Measurements from ENCODE around the gene PSMB5.

PSMB5 gene

DNA sequence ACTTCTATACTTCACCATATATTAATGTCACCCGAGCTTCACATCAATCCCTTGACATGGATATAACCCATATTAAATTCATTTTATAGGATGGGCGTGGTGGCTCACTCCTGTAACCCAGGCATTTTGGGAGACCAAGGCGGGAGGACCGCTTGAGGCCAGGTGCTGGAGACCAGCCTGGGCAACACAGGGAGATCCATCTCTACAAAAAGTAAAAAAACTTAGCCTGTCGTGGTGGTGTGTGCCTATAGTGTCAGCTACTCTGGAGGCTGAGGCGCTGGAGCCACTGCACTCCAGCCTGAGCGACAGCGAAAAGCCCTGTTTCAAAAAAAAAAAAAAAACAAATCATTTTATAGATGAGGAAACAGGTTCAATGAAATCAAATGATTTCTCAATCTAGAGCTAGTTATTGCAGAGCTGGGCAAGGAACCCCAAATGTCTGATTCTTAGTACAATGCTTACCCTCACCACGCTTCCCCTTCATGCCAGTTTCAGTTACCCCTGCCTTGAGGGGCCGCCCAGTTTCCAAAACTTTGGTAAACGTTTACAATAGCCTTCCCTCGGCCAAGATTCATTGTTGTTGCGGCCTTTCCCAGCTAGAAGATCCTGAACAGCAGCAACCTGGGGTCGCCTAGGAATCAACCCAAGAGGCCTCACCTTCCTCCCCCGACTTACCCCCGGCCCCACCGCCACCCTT, 751 bp downstream of the PSMB5 start:
- peak overlapping the region; percentile 93 for H3K4me3 ChIP-seq (ENCODE audit: low read depth, low read length)
- TF ChIP-seq, protein P1, sequence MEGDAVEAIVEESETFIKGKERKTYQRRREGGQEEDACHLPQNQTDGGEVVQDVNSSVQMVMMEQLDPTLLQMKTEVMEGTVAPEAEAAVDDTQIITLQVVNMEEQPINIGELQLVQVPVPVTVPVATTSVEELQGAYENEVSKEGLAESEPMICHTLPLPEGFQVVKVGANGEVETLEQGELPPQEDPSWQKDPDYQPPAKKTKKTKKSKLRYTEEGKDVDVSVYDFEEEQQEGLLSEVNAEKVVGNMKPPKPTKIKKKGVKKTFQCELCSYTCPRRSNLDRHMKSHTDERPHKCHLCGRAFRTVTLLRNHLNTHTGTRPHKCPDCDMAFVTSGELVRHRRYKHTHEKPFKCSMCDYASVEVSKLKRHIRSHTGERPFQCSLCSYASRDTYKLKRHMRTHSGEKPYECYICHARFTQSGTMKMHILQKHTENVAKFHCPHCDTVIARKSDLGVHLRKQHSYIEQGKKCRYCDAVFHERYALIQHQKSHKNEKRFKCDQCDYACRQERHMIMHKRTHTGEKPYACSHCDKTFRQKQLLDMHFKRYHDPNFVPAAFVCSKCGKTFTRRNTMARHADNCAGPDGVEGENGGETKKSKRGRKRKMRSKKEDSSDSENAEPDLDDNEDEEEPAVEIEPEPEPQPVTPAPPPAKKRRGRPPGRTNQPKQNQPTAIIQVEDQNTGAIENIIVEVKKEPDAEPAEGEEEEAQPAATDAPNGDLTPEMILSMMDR (conservative IDR thresholded peaks at IDR 0.05; ENCODE audit: low read depth, low read length), result no peak
- no peak for DNase-seq (ENCODE audit: low read depth)

DNA sequence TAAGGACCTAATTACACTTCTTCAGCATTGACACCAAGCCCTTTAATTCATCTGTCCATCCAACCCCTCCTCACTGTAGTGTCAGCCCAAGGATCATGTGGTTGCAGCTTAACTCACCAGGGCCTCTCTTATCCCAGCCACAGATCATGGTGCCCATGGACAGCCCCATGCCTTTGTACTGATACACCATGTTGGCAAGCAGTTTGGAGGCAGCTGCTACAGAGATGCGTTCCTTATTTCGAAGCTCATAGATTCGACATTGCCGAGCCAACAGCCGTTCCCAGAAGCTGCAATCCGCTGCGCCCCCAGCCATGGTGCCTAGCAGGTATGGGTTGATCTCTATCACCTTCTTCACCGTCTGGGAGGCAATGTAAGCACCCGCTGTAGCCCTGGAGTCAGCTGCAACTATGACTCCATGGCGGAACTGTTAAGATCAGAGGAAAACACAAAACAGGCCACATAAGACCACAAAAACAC, 1.4 kb downstream of the PSMB5 start:
- DNase-seq (ENCODE audit: low read depth), result no peak
- TF ChIP-seq, protein P1 (conservative IDR thresholded peaks at IDR 0.05; ENCODE audit: low read depth, low read length), result no peak
- peak overlapping the region; percentile 93 for H3K4me3 ChIP-seq (ENCODE audit: low read depth, low read length)

DNA sequence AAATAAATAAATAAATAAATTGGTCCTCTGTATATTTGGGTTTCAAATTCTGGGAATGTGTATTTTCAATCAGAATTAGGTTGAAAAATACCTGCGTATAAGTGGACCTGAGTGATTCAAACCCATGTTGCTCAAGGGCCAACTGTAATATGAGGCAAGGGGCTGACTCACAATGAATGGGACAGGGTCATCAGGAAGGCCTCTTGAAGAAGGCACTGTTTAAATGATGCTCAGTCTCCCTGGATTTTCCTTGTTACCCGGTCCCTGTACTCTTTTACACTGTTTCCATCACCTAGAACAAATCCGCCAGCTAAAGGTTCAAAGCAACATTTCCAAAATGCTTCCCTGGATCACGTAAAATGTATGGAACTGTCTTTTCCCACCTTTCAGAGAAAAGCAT, 3.8 kb downstream of the PSMB5 start:
- no peak overlapping the region for H3K4me3 ChIP-seq (ENCODE audit: low read depth, low read length)
- TF ChIP-seq, protein P1 (conservative IDR thresholded peaks at IDR 0.05; ENCODE audit: low read depth, low read length), result no peak
- no peak for DNase-seq (ENCODE audit: low read depth)

DNA sequence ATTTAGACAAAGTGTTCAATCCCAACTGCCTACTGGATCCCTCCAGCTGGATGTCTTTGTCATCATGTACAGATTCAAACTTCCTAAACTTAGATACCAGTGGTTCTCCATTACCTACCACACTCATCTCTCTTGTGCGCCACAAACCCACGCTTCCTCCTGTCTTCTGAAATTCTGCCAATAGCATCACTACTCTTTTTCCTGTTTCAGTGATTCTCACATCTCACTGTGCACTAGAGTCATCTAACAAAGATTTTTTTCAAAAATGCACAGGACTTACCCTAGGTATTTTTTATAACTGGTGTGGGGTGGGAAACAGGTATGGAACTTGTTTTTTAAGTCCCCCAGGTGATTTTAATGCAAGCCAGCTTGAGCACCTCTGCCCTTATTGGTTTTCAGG, 5.9 kb downstream of the PSMB5 start:
- TF ChIP-seq, protein P1 (conservative IDR thresholded peaks at IDR 0.05; ENCODE audit: low read depth, low read length), result no peak
- no peak for DNase-seq (ENCODE audit: low read depth)
- no peak overlapping the region for H3K4me3 ChIP-seq (ENCODE audit: low read depth, low read length)

DNA sequence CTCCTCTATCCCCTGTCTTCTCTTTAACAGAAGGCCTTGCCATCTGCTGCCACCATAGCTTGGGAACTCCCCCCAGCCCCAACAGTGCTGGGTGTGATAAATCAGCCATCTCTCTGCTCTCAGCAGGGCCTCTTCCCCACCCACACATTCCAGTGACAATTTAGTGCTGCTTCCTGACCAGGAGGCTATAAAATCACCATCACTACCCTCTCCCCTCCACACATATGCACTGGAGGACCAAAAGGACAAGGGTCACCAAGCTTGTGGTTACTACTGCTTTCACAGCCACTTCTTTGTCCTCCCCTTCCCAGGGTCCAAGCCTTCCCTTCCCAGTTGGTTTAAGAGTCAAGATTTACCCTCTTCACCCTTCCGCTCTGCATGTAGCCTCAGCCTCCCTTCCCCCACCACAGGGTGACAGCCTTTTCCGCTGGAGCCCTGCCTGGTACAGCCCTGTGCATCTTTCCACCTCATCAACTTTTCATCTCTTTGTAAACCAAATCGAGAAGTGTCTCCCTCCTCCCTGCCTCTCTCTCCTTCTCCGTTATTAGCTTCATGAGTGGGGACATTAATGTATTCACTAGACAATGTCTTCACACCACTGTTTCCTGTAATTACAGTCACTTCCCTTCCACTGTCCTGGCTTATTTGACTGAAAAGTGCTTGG, 9.4 kb downstream of the PSMB5 start:
- no peak overlapping the region for H3K4me3 ChIP-seq (ENCODE audit: low read depth, low read length)
- TF ChIP-seq, protein P1 (conservative IDR thresholded peaks at IDR 0.05; ENCODE audit: low read depth, low read length), result no peak
- DNase-seq (ENCODE audit: low read depth), result no peak

DNA sequence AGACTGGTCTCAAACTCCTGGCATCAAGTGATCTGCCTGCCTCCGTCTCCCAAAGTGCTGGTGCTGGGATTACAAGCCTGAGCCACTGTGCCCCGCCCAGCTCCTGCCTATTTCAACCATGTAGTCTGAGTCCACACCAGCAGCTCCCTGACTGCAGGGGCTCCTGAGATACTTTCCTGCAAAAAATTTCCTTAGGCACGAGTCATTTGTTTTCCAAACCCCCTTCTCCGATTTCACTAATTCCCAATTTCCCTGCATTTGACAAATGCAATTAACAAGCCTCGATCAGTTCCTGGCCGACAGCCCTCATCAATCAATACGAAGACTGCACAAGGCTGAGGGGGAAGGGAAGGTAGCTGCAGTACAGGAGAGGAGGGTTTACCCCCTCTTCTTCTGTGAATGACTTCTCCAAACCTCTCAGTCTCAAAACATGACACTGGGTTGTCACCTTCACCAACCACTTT, 10.1 kb downstream of the PSMB5 start:
- no peak for DNase-seq (ENCODE audit: low read depth)
- TF ChIP-seq, protein P1 (conservative IDR thresholded peaks at IDR 0.05; ENCODE audit: low read depth, low read length), result no peak

More for the DNA sequence above, 10.1 kb downstream of the PSMB5 start:
- H3K4me3 ChIP-seq (ENCODE audit: low read depth, low read length), result no peak overlapping the region
